A673 (cell line): ENCODE results near the gene CORO7. TPM values are rescaled to one million over a fixed set of nuclear protein-coding genes. Genes with fewer than 3 reads are reported as not detected.
A peak's percentile ranks its signal among the peaks of the same experiment; 100 is the strongest.
"Not testable (repeated sequence)": the region's sequence is repeated elsewhere in the genome, so short reads cannot be mapped to it uniquely, and the experiment has no call there.

Experiments
- BruUV-seq: library from RNA; stranded (reverse); fragments of 400-500 nt; replicated peaks from 2 replicates; lab custom pipeline; 2021; lab: Mats Ljungman, UMichigan
- CTCF ChIA-PET: fragments of 300-600 bp; sonication (Branson Sonifier 250); formaldehyde crosslinking; loops from one replicate; lab custom pipeline; 2022; ENCODE audit warnings: antibody characterized with exemption; lab: Charles Lee
- POLR2A ChIA-PET: fragments of 300-600 bp; sonication (Branson Sonifier 250); formaldehyde crosslinking; loops from one replicate; lab custom pipeline; 2022; ENCODE audit warnings: antibody characterized with exemption; ENCODE audit not compliant: low non-redundant PET; lab: Charles Lee
- DNase-seq: peaks from one replicate; pipeline ENCODE4 v3.0.0-alpha.2; 2015; ENCODE audit warnings: low spot score
- H3K27ac ChIP-seq: fragments of 200-600 bp; sonication (generic); 2 replicates; pipeline ENCODE4 v1.5.1; 2016; ENCODE audit warnings: mixed run types, low read depth, mild to moderate bottlenecking, mixed read lengths, antibody characterized with exemption, low read length; ENCODE audit not compliant: poor library complexity, severe bottlenecking
- H3K27me3 ChIP-seq: fragments of 200-600 bp; sonication (generic); replicated peaks from 2 replicates; pipeline ENCODE4 v1.6.1; 2017; ENCODE audit warnings: mixed run types, low read depth, mild to moderate bottlenecking, mixed read lengths, antibody characterized with exemption, low read length; ENCODE audit not compliant: insufficient read depth, poor library complexity
- H3K36me3 ChIP-seq: fragments of 200-600 bp; sonication (generic); 2 replicates; pipeline ENCODE4 v1.6.1; 2016; ENCODE audit warnings: mixed run types, mild to moderate bottlenecking, mixed read lengths, antibody characterized with exemption, low read length; ENCODE audit not compliant: insufficient read depth, poor library complexity, severe bottlenecking
- H3K4me1 ChIP-seq: fragments of 200-600 bp; sonication (generic); 2 replicates; pipeline ENCODE4 v1.6.1; 2017; ENCODE audit warnings: mixed run types, mild to moderate bottlenecking, mixed read lengths, antibody characterized with exemption, low read length; ENCODE audit not compliant: insufficient read depth, poor library complexity, severe bottlenecking
- H3K4me3 ChIP-seq: fragments of 200-600 bp; sonication (generic); 2 replicates; pipeline ENCODE4 v1.5.1; 2016; ENCODE audit warnings: low read depth, mixed run types, mild to moderate bottlenecking, mixed read lengths, low read length; ENCODE audit not compliant: poor library complexity, severe bottlenecking
- H3K9me3 ChIP-seq: fragments of 200-600 bp; sonication (generic); 2 replicates; pipeline ENCODE4 v1.6.1; 2016; ENCODE audit warnings: mixed run types, low read depth, mild to moderate bottlenecking, mixed read lengths, antibody characterized with exemption, low read length; ENCODE audit not compliant: poor library complexity, severe bottlenecking
- CTCF ChIP-seq: fragments of 300-800, 200-600 bp; sonication (generic); conservative IDR thresholded peaks from 2 replicates; pipeline ENCODE4 v1.5.1; 2017; ENCODE audit warnings: low read depth, mild to moderate bottlenecking, antibody characterized with exemption, low read length, moderate library complexity, mixed read lengths
- EZH2 ChIP-seq: fragments of 200-600 bp; sonication (generic); IDR thresholded peaks from 2 replicates; pipeline ENCODE4 v1.6.1; 2017; ENCODE audit warnings: borderline replicate concordance, low read depth, mild to moderate bottlenecking, mixed read lengths, antibody characterized with exemption, low read length; ENCODE audit not compliant: poor library complexity, severe bottlenecking
- intact Hi-C: fragments of 100-400 bp; cut with micrococcal nuclease; formaldehyde crosslinking; loops from one replicate; pipeline ENCODE4 v1.10.0; 2022; ENCODE audit not compliant: unreplicated experiment
- total RNA-seq: library from RNA; stranded (reverse); gene quantifications from 2 replicates; pipeline ENCODE4 v1.2.3, GENCODE V29; 2021

The CORO7 gene
- total RNA-seq, 1 experiment from 2014 or later: 24.4 TPM

GRCh38 chr16:4395055-4395726 lies 21.2 kb downstream of the CORO7 start:
- no peaks in the 10 kb centered on the region for H3K9me3 ChIP-seq
- H3K27me3 ChIP-seq: no peaks in the 10 kb centered on the region
- H3K4me3 ChIP-seq: no peak overlapping the region
- no peak overlapping the region for H3K27ac ChIP-seq
- BruUV-seq: no TSS peak
- intact Hi-C loops: no loop called here
- H3K4me1 ChIP-seq: peaks cover 23% of the 10 kb centered on the region
- ChIA-PET POLR2A (no interaction called here), CTCF (no interaction called here)
- TF ChIP-seq CTCF: no peak
- no peak for TF ChIP-seq EZH2
- no peaks in the 10 kb centered on the region for H3K36me3 ChIP-seq
- no peak for DNase-seq

GRCh38 chr16:4393850-4394249 lies 22.5 kb downstream of the CORO7 start:
- CTCF ChIA-PET: interaction anchor here (3.1 kb wide), 1 partner anchor 9 kb away, joined by 17 read pairs; no protein-coding TSS in a partner anchor
- Histone ChIP-seq H3K27ac (peak overlapping the region; percentile 82), H3K4me1 (peaks cover 28% of the 10 kb centered on the region)
- H3K27me3 ChIP-seq, DNase-seq, BruUV-seq, intact Hi-C loops, H3K9me3 ChIP-seq, H3K36me3 ChIP-seq, H3K4me3 ChIP-seq: not testable (repeated sequence)
- POLR2A ChIA-PET: interaction anchor here (0.6 kb wide), 1 partner anchor 885 kb away, joined by 5 read pairs; no protein-coding TSS in a partner anchor

GRCh38 chr16:4393240-4393600 lies 23.2 kb downstream of the CORO7 start:
- no TSS peak for BruUV-seq
- intact Hi-C loops: no loop called here
- peak overlapping the region; percentile 82 for H3K27ac ChIP-seq
- ChIA-PET POLR2A (interaction anchor here (0.6 kb wide), 1 partner anchor 885 kb away, joined by 5 read pairs; no protein-coding TSS in a partner anchor), CTCF (interaction anchor here (1.4 to 3.1 kb wide), 2 partner anchors 9 to 34 kb away, joined by 5 to 17 read pairs; no protein-coding TSS in a partner anchor)
- H3K9me3 ChIP-seq: no peaks in the 10 kb centered on the region
- peaks cover 28% of the 10 kb centered on the region for H3K4me1 ChIP-seq
- no peaks in the 10 kb centered on the region for H3K36me3 ChIP-seq
- H3K4me3 ChIP-seq: no peak overlapping the region
- no peak for TF ChIP-seq CTCF
- TF ChIP-seq EZH2: no peak
- H3K27me3 ChIP-seq: no peaks in the 10 kb centered on the region
- no peak for DNase-seq
